CD4-positive, alpha-beta T cell treated with Interleukin-6 at 100 ng/mL for 8 hours (primary cell): ENCODE results near the gene ZNF687.
A peak's percentile ranks its signal among the peaks of the same experiment; 100 is the strongest.
"Not testable (repeated sequence)": the region's sequence is repeated elsewhere in the genome, so short reads cannot be mapped to it uniquely, and the experiment has no call there.

Experiments used
- DNase-seq: peaks from one replicate; pipeline ENCODE4 v3.0.0-alpha.2; 2020; ENCODE audit warnings: mixed read lengths, low spot score

The ZNF687 gene

GRCh38 chr1:151281969-151282882 lies at the start of gene ZNF687:
Gene ZNF687 (plus strand): TSS chr1:151282299. CDS start chr1:151286292, 3,993 bp downstream.
- DNase-seq, result peak; percentile 99

- no peak for DNase-seq
Observed at GRCh38 chr1:151235235-151235634, 46.9 kb upstream of the ZNF687 start.

- DNase-seq, result no peak
Observed at GRCh38 chr1:151237678-151238466, 44.2 kb upstream of the ZNF687 start.

- no peak for DNase-seq
Observed at GRCh38 chr1:151238467-151238739, 43.7 kb upstream of the ZNF687 start.

- DNase-seq, result no peak
Observed at GRCh38 chr1:151242442-151242841, 39.7 kb upstream of the ZNF687 start.

- DNase-seq, result no peak
Observed at GRCh38 chr1:151243683-151244216, 38.3 kb upstream of the ZNF687 start.

GRCh38 chr1:151246786-151247185 lies 35.3 kb upstream of the ZNF687 start:
- DNase-seq, result no peak

GRCh38 chr1:151251656-151252470 lies 30.2 kb upstream of the ZNF687 start:
- DNase-seq, result peak; percentile 76

GRCh38 chr1:151254217-151255213 lies 27.6 kb upstream of the ZNF687 start, which contains the start of gene PSMD4:
Gene PSMD4 (plus strand): TSS chr1:151254734. CDS start chr1:151254783, 49 bp downstream.
- DNase-seq, result peak; percentile 95

GRCh38 chr1:151255381-151255780 lies 26.7 kb upstream of the ZNF687 start:
- DNase-seq, result no peak

- no peak for DNase-seq
Observed at GRCh38 chr1:151259351-151259750, 22.7 kb upstream of the ZNF687 start.

GRCh38 chr1:151265446-151266236 lies 16.5 kb upstream of the ZNF687 start:
- DNase-seq, result no peak

- no peak for DNase-seq
Observed at GRCh38 chr1:151266315-151266714, 15.8 kb upstream of the ZNF687 start.

GRCh38 chr1:151266821-151267220 lies 15.3 kb upstream of the ZNF687 start:
- DNase-seq, result no peak

GRCh38 chr1:151267760-151268159 lies 14.3 kb upstream of the ZNF687 start:
- DNase-seq, result no peak

- no peak for DNase-seq
Observed at GRCh38 chr1:151273924-151274466, 8.1 kb upstream of the ZNF687 start.

- DNase-seq, result not testable (repeated sequence)
Observed at GRCh38 chr1:151275341-151275740, 6.8 kb upstream of the ZNF687 start.

GRCh38 chr1:151277249-151277648 lies 4.8 kb upstream of the ZNF687 start:
- DNase-seq, result no peak

- peak; percentile 93 for DNase-seq
Observed at GRCh38 chr1:151281225-151281968, 702 bp upstream of the ZNF687 start.
